ENCODE data around the gene TRERF1. TPM values are rescaled to one million over a fixed set of nuclear protein-coding genes. Genes with fewer than 3 reads are reported as not detected.

The TRERF1 gene
- polyA plus RNA-seq, 1 donor (not counting 4 experiments of a cell fraction or from before 2014, with no cell fraction given), result 4.8 TPM

GRCh38 chr6:42349753-42350511, 101.8 kb downstream of the TRERF1 start:
- DNase-seq (ENCODE audit: low read depth, low spot score), result no peak
- Histone ChIP-seq H3K9me1 (ENCODE audit: control insufficient read depth, extremely low read depth, insufficient read depth, low read length) (peaks cover 3% of the 10 kb centered on the region), H3K9me3 (ENCODE audit: control insufficient read depth, low read depth, low read length) (no peaks in the 10 kb centered on the region), H4K20me1 (ENCODE audit: control insufficient read depth, extremely low read depth, insufficient read depth, low read length) (no peaks in the 10 kb centered on the region), H2AFZ (ENCODE audit: control insufficient read depth, low read length) (no peak overlapping the region), H3K4me2 (ENCODE audit: control insufficient read depth, extremely low read depth, insufficient read depth, low read depth, low read length) (no peak overlapping the region), H3K36me3 (ENCODE audit: control insufficient read depth in 2 of 2, extremely low read depth in 1 of 2, insufficient read depth in 2 of 2, low read length in 2 of 2) (peaks cover 0 to 3% of the 10 kb centered on the region in 2 experiments), H3K4me1 (ENCODE audit: control insufficient read depth, extremely low read depth, insufficient read depth, low read length) (peaks cover 7% of the 10 kb centered on the region), H3K27ac (ENCODE audit: control insufficient read depth, insufficient read depth, low read length) (no peak overlapping the region), H3K4me3 (ENCODE audit: control insufficient read depth in 2 of 3, extremely low read depth in 1 of 3, insufficient read depth in 2 of 3, low read depth in 1 of 3, low read length in 3 of 3) (no peak overlapping the region), H3K27me3 (ENCODE audit: control insufficient read depth, extremely low read depth, insufficient read depth, low read length) (no peaks in the 10 kb centered on the region), H3K9ac (ENCODE audit: control insufficient read depth, extremely low read depth, insufficient read depth, low read length) (no peak overlapping the region), H3K79me2 (ENCODE audit: control insufficient read depth, insufficient read depth, low read length) (no peaks in the 10 kb centered on the region)
- no peak for FAIRE-seq
- no peak for TF ChIP-seq EZH2 (IDR thresholded peaks at IDR 0.05; ENCODE audit: low read length)
- dilution Hi-C loops (cut with MboI; ENCODE audit: extremely low pct_ligation_motif_present, low sequenced_read_pairs), result no loop called here

DNA sequence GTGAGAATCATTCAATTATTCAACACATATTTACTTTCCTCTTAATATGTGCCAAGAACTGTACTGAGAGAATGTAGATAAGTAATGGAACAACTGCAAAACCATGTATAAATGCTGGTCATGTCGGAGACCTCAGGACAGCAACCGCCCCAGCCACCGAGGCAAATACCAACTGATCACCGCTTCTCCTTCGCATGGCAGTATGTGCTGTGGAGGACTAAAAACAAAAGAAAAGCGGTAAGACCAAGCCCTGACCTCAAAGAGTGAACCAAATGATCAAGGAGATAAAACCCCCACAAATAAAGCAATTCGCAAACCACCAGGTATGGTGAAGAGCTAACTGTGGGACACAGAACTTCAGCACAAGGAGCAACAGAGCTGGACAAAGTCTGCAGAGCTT, 104.3 kb downstream of the TRERF1 start:
- peaks cover 3% of the 10 kb centered on the region for H3K9me1 ChIP-seq (ENCODE audit: control insufficient read depth, extremely low read depth, insufficient read depth, low read length)
- H2AFZ ChIP-seq (ENCODE audit: control insufficient read depth, low read length), result no peak overlapping the region
- H3K79me2 ChIP-seq (ENCODE audit: control insufficient read depth, insufficient read depth, low read length), result no peaks in the 10 kb centered on the region
- no peaks in the 10 kb centered on the region for H3K27me3 ChIP-seq (ENCODE audit: control insufficient read depth, extremely low read depth, insufficient read depth, low read length)
- no peak overlapping the region for H3K4me2 ChIP-seq (ENCODE audit: control insufficient read depth, extremely low read depth, insufficient read depth, low read depth, low read length)
- no peaks in the 10 kb centered on the region for H3K4me1 ChIP-seq (ENCODE audit: control insufficient read depth, extremely low read depth, insufficient read depth, low read length)
- no peaks in the 10 kb centered on the region for H3K9me3 ChIP-seq (ENCODE audit: control insufficient read depth, low read depth, low read length)
- no peaks in the 10 kb centered on the region for H4K20me1 ChIP-seq (ENCODE audit: control insufficient read depth, extremely low read depth, insufficient read depth, low read length)
- dilution Hi-C loops (cut with MboI; ENCODE audit: extremely low pct_ligation_motif_present, low sequenced_read_pairs), result no loop called here
- no peak overlapping the region for H3K9ac ChIP-seq (ENCODE audit: control insufficient read depth, extremely low read depth, insufficient read depth, low read length)
- H3K27ac ChIP-seq (ENCODE audit: control insufficient read depth, insufficient read depth, low read length), result no peak overlapping the region
- H3K4me3 ChIP-seq (ENCODE audit: control insufficient read depth in 2 of 3, extremely low read depth in 1 of 3, insufficient read depth in 2 of 3, low read depth in 1 of 3, low read length in 3 of 3), result no peak overlapping the region
- DNase-seq (ENCODE audit: low read depth, low spot score), result no peak
- TF ChIP-seq CTCF (optimal IDR thresholded peaks at IDR 0.05 in 1 of 3, IDR thresholded peaks at IDR 0.05 in 1 of 3, conservative IDR thresholded peaks at IDR 0.05 in 1 of 3; ENCODE audit: extremely low read depth in 1 of 3, insufficient read depth in 2 of 3, low read length in 3 of 3), result no peak
- no peak for TF ChIP-seq EZH2 (IDR thresholded peaks at IDR 0.05; ENCODE audit: low read length)
- peaks cover 2 to 3% of the 10 kb centered on the region in 2 experiments for H3K36me3 ChIP-seq (ENCODE audit: control insufficient read depth in 2 of 2, extremely low read depth in 1 of 2, insufficient read depth in 2 of 2, low read length in 2 of 2)
- FAIRE-seq, result no peak

All from keratinocyte (primary cell).